Neural progenitor cell (in vitro differentiated cells): ENCODE results near the gene RAB31.

Experiments
- CTCF ChIP-seq: fragments of 200-600 bp; sonication (generic); IDR thresholded peaks from 2 replicates; pipeline ENCODE4 v1.5.1; 2017; ENCODE audit warnings: antibody characterized with exemption, mild to moderate bottlenecking
- EZH2 ChIP-seq: fragments of 200-600 bp; sonication (generic); IDR thresholded peaks from 2 replicates; pipeline ENCODE4 v1.6.1; 2017; ENCODE audit warnings: antibody characterized with exemption, mild to moderate bottlenecking, moderate library complexity
- EZH2phosphoT487 ChIP-seq: fragments of 200-600 bp; sonication (generic); IDR thresholded peaks from 2 replicates; pipeline ENCODE4 v1.6.1; 2017; ENCODE audit warnings: antibody characterized with exemption

DNA sequence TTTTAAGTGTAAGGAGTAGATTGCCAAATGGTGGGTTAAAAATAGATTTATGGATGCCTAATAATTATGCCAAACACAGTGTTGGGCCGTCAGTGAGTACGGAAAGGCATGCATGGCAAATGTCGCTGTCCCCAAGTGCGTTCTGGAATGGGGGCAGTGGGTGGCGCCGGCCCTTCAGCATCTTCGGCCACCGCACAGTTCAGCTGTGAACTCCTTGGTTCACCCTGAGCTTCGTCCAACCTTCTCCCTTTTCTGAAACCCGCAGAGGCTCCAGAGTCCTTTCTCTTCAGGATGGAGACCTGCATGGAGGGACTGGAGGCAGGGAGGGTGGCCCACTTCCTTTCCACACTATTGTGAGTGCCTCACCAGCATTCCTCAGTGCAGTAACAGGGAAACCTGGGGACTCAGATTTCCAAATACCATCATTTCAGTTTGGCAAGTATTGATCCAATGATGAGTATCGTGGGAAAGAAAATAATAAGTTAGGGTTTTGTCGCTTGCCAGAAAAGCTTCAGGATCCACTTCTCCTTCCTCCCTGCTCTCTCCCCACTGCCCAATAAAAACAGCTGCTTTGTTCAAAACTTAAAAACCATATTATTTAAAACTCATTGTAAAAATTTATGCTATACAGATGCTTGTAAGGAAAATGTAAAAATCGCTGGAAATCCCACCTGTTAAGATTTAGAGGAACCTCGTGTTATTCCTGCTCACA is 103.0 kb downstream of the RAB31 start:
- peak; percentile 47 for TF ChIP-seq CTCF
- no peak for TF ChIP-seq EZH2
- no peak for TF ChIP-seq EZH2phosphoT487
